Measurements from ENCODE around the gene MT1M. TPM values are rescaled to one million over a fixed set of nuclear protein-coding genes. Genes with fewer than 3 reads are reported as not detected.

The MT1M gene
- total RNA-seq, 1 donor, result not detected

DNA sequence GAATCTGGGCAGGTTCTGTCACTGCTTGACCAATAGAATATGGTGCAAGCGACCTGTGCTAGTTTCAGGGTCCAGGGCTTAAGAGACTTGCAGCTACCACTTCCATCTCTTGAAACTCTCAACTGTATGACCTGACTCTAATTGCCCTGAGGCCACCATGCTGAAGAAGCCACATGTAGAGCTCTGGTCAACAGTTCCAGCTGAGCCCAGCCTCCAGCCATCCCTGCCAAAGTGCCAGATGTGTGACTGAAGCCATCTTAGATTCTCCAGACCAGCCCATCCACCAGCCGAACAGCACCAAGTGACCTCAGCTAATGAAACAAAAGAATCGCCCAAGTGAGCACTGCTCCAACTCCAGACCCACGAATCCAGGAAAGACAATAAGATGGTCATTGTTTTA, 27.5 kb upstream of the MT1M start:
- H3K4me3 ChIP-seq (ENCODE audit: low read depth, low read length), result no peak overlapping the region
- TF ChIP-seq, protein P1, sequence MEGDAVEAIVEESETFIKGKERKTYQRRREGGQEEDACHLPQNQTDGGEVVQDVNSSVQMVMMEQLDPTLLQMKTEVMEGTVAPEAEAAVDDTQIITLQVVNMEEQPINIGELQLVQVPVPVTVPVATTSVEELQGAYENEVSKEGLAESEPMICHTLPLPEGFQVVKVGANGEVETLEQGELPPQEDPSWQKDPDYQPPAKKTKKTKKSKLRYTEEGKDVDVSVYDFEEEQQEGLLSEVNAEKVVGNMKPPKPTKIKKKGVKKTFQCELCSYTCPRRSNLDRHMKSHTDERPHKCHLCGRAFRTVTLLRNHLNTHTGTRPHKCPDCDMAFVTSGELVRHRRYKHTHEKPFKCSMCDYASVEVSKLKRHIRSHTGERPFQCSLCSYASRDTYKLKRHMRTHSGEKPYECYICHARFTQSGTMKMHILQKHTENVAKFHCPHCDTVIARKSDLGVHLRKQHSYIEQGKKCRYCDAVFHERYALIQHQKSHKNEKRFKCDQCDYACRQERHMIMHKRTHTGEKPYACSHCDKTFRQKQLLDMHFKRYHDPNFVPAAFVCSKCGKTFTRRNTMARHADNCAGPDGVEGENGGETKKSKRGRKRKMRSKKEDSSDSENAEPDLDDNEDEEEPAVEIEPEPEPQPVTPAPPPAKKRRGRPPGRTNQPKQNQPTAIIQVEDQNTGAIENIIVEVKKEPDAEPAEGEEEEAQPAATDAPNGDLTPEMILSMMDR (IDR thresholded peaks at IDR 0.05; ENCODE audit: insufficient read depth, low read depth, low read length), result no peak
- no peak for DNase-seq (ENCODE audit: low read depth)

DNA sequence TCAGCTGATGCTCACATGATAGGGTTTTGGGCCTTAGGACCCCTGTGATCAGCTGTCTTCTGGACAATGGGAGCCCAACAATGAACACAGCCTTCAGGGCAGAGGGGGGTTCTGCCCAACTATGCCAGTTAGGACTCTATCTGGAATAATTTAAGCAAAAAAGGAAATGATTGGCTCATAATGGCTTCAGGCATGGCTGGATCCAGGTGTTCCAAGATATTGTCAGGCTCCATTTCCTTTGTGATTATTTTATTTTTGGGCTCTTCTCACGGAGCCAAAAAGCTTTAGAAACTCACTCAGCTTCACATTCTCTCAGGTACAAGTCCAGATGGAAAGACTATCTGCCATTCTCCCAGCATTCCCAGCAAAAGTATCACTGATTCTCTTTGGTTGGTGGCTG, 27.0 kb upstream of the MT1M start:
- H3K4me3 ChIP-seq (ENCODE audit: low read depth, low read length), result no peak overlapping the region
- TF ChIP-seq, protein P1 (IDR thresholded peaks at IDR 0.05; ENCODE audit: insufficient read depth, low read depth, low read length), result no peak
- DNase-seq (ENCODE audit: low read depth), result no peak

DNA sequence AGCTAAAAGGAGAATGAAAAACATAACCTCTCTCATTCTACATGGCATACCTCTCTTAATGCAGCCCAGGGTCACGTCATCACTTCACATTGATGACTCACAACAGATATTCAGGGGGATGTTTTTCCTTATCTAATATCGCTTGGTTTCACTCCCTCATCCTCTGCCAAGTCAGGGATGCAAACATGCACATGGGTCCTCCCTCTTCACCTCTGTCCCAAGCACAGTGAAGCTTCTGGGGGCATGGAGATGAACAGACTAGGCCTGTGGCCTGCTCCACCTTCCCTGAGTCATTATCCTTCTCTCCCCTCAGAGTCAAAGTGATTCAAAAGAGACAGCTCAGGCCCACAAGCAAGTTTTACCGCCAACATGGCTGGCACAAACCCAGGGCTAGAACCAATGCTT, 26.4 kb upstream of the MT1M start:
- no peak overlapping the region for H3K4me3 ChIP-seq (ENCODE audit: low read depth, low read length)
- no peak for DNase-seq (ENCODE audit: low read depth)
- TF ChIP-seq, protein P1 (IDR thresholded peaks at IDR 0.05; ENCODE audit: insufficient read depth, low read depth, low read length), result no peak

- peak; percentile 95 for DNase-seq (ENCODE audit: low read depth)
- TF ChIP-seq, protein P1 (IDR thresholded peaks at IDR 0.05; ENCODE audit: insufficient read depth, low read depth, low read length), result no peak
- peak overlapping the region; percentile 27 for H3K4me3 ChIP-seq (ENCODE audit: low read depth, low read length)
These were observed 25.9 kb upstream of the MT1M start for GRCh38 chr16:56606476-56607108.

GRCh38 chr16:56607109-56607618, 25.3 kb upstream of the MT1M start:
- TF ChIP-seq, protein P1 (IDR thresholded peaks at IDR 0.05; ENCODE audit: insufficient read depth, low read depth, low read length), result no peak
- DNase-seq (ENCODE audit: low read depth), result peak; percentile 99

GRCh38 chr16:56607675-56608042, 24.8 kb upstream of the MT1M start:
- H3K4me3 ChIP-seq (ENCODE audit: low read depth, low read length), result no peak overlapping the region
- no peak for DNase-seq (ENCODE audit: low read depth)
- TF ChIP-seq, protein P1 (IDR thresholded peaks at IDR 0.05; ENCODE audit: insufficient read depth, low read depth, low read length), result no peak

More at GRCh38 chr16:56607109-56607618, 25.3 kb upstream of the MT1M start:
- peak overlapping the region; percentile 27 for H3K4me3 ChIP-seq (ENCODE audit: low read depth, low read length)

All from fibroblast of villous mesenchyme (primary cell).